Stomach (tissue), 4 donors: Measurements from ENCODE around the gene LTBR.

Experiments
- POLR2AphosphoS5 ChIP-seq, 3 donors: sonication (generic); formaldehyde crosslinking; IDR thresholded peaks; one replicate each; pipeline ENCODE4 v1.6.1; 2016; ENCODE audit warnings: antibody characterized with exemption in 3 of 3
- TF ChIP-seq, protein P1 (sequence below), 7 experiments: fragments of 450-650 bp in 4 of 7; fragments of 200-600 bp in 3 of 7; sonication (generic) in 3 of 7; IDR thresholded peaks; one replicate each; pipeline ENCODE4 v1.5.1; 2016 to 2019; ENCODE audit warnings: antibody characterized with exemption in 7 of 7, control low read depth in 2 of 7, mild to moderate bottlenecking in 1 of 7

DNA sequence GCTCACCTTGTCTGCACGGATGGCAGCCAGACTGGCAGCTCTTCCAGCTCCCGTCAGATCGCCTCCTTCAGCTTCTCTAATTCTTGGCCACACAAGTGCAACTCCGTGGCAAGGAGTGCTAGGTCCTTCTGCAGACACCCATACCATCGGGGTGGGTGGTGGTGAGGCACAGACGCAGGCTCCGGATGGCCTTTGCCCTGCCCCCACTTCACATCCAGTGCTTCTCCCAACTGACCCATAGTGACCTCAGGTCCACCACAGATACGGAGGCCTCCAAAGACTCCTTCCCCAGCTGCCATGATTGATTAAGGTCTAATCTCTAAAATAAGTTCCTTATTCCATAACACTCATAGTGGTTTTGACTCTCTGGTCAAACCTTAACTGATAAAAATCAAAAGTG lies 40.9 kb downstream of the LTBR start:
- TF ChIP-seq, protein P1, sequence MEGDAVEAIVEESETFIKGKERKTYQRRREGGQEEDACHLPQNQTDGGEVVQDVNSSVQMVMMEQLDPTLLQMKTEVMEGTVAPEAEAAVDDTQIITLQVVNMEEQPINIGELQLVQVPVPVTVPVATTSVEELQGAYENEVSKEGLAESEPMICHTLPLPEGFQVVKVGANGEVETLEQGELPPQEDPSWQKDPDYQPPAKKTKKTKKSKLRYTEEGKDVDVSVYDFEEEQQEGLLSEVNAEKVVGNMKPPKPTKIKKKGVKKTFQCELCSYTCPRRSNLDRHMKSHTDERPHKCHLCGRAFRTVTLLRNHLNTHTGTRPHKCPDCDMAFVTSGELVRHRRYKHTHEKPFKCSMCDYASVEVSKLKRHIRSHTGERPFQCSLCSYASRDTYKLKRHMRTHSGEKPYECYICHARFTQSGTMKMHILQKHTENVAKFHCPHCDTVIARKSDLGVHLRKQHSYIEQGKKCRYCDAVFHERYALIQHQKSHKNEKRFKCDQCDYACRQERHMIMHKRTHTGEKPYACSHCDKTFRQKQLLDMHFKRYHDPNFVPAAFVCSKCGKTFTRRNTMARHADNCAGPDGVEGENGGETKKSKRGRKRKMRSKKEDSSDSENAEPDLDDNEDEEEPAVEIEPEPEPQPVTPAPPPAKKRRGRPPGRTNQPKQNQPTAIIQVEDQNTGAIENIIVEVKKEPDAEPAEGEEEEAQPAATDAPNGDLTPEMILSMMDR (IDR thresholded peaks at IDR 0.05) = no peak
- no peak for TF ChIP-seq POLR2AphosphoS5 (IDR thresholded peaks at IDR 0.05)
